HG03521 (cell line): ENCODE data around the gene PREX1.

ENCODE experiments used
- ATAC-seq: cut with Tn5 transposase; IDR thresholded peaks from one replicate; pipeline ENCODE4 v1.9.1; 2021; ENCODE audit warnings: mild to moderate bottlenecking, moderate library complexity; ENCODE audit not compliant: unreplicated experiment

The PREX1 gene

DNA sequence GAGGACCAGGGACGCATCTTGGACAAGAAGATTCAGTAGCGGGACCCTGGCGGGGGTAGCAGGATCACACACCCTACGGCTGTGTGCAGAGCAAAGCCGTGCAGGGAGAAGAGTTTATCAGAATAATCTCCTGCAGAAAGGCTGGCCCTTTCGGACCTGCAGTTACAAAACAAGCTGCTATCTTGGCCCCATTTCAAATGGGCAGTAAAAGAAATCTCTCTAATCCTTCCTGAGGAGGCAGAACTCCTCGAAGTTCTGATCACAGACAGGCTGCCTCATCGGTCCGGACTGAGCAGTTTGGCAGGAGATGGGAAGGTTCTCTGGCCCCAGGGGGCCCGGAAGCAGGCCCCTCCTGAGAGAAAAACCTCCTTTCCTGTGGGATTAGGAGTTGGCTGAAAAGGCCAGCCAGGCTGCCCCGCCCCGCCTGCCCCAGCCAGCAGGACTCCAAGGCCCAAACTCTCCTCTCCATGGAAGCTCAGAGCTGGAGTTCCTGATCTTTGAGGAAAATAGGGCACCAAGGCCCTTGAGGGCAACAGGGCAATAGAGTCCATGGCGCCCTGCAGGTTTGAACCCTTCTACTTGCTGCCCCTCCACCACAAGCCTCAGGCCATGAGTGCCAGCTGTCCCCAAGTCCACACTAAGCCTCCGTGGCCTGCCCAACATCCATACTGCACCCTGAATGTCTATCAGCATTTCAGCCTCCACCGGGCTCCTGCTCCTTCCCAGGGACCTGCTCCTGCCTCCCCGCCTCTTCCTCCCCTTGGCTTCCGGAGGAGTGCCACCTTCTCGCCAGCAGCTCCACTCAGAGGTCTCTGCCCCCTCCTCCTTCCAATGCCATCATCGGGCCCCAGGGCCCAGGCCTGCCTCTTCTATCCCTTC lies 141.3 kb downstream of the PREX1 start:
- no peak for ATAC-seq

- no peak for ATAC-seq
These were observed 142.5 kb downstream of the PREX1 start for GRCh38 chr20:48685300-48685699.

- no peak for ATAC-seq
These were observed 143.2 kb downstream of the PREX1 start for GRCh38 chr20:48684501-48685041.

- ATAC-seq: no peak
These were observed 144.2 kb downstream of the PREX1 start for GRCh38 chr20:48683467-48684175.

GRCh38 chr20:48682529-48683363 lies 145.1 kb downstream of the PREX1 start:
- ATAC-seq: no peak

GRCh38 chr20:48681873-48682426 lies 145.8 kb downstream of the PREX1 start:
- no peak for ATAC-seq

DNA sequence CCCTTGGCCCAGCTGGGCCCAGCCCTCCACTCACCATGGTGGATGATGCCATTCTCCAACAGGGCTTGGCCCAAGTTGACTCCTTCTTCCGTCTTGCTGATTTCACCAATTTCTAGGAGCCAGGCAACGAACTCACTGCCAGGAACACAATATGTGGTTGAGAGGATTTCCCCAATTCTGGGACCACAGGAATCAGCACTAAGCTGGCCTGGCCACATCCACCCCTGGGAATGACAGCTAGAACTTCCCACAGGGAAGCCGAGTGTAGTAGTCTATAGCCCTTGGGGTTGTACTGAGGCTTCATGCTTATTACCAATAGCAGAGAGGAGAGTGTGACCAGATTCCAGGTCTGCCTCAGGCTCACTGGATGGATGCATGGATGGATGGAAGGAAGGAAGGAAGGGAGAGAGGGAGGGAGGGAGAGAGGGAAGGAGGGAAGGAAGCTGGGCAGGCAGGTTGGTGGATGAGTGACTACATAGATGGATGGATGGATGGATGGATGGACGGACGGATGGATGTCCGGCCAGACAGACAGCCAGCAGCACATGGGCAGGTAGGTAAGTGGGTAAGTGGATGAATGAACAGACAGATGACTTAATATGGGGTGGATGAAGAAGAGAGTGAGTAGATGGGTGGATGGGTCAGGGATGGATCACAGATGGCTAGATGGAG lies 146.5 kb downstream of the PREX1 start:
- no peak for ATAC-seq

- ATAC-seq: no peak
These were observed 147.1 kb downstream of the PREX1 start for GRCh38 chr20:48680650-48681049.

GRCh38 chr20:48679599-48679998 lies 148.2 kb downstream of the PREX1 start:
- no peak for ATAC-seq

DNA sequence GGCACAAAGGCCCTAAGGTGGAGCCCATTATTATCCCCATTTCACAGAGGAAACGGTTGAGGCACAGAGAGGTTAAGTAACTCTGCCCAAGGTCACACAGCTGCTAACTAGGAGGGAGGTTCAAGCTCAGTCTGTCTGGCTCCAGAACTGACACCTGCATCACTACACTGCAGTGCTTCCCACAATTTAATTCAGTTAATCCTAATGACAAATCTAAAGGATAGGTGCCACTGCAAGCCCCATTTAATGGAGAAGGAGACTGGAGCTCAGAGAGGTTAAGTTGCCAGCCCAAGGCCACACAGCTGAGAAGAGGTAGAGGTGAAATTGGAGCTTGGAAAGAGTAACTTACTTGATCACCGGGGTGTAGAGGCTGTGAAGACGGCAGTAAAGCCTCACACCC lies 148.8 kb downstream of the PREX1 start:
- ATAC-seq: no peak

- ATAC-seq: no peak
These were observed 149.4 kb downstream of the PREX1 start for GRCh38 chr20:48678421-48678820.

DNA sequence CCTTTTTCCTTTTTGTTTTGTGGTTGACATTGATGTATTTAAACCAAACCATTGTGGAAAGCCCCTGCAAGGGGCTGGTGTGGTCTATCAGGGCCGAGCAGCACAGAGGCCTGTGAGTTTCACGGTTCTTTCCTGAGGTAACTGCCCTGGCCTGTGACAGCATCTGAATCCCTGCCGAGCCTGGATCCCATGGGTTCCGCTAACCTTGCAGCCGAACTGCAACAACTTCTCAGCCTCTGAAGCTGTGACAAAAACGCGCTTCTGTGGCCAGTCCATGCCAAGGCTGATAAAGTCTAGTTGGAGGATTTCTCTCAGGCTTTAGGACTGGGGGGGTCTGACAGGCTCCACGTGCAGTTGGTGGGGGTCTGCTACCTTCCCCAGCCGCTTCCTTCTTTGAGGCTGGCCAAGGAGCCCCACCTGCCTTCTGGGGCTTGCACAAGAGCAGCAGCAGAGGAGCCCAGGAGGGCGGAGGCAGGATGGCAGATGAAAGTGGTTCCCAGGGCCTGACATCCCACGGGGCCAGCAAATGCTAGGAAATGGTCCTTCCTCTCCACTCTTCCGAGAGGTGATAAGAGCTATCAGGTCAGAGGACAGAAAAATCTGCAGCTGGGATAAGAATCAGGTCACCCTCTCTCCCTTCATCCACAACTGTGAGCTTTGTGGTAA lies 150.9 kb downstream of the PREX1 start:
- no peak for ATAC-seq

DNA sequence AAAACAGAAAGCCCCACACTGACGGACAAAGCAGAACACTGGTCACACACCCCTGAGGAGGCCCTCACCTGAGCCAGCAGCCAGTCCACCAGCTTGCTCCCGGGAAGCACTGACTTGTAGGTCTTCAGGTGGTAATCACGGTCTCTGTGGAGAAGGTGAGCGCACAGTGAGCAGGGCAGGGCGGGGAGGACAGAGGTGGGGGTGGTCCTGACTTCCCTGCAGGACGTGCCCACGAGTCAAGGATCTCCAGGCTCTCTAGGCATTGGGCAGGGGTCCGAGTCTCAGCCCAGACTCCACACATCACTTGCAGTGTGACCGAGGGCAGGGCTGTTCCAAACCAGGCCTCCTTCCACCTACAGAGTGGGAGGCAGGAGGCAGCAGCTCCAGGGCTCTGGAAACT lies 151.7 kb downstream of the PREX1 start:
- no peak for ATAC-seq

- no peak for ATAC-seq
These were observed 153.3 kb downstream of the PREX1 start for GRCh38 chr20:48674461-48674860.

GRCh38 chr20:48673507-48673906 lies 154.3 kb downstream of the PREX1 start:
- no peak for ATAC-seq

GRCh38 chr20:48672324-48672723 lies 155.5 kb downstream of the PREX1 start:
- no peak for ATAC-seq

DNA sequence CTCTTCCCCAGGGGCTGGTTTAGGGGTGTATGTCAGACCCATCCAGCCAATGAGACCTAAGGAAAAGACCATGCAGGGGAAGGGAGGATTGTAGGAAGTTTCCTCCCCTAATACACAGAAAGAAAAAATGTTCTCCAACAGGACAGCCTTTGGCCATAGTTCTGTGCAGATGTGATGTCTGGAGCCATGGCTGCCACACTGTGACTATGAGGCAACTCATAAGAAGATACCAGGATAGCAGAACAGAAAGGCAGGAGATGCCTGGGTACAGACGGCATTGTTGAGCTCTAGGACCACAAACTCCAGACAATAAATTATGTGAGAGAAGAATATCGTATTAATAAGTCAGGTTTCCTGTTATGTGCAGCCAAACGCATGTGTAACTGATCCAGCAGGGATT lies 156.7 kb downstream of the PREX1 start:
- no peak for ATAC-seq

GRCh38 chr20:48669946-48670605 lies 157.7 kb downstream of the PREX1 start:
- no peak for ATAC-seq

DNA sequence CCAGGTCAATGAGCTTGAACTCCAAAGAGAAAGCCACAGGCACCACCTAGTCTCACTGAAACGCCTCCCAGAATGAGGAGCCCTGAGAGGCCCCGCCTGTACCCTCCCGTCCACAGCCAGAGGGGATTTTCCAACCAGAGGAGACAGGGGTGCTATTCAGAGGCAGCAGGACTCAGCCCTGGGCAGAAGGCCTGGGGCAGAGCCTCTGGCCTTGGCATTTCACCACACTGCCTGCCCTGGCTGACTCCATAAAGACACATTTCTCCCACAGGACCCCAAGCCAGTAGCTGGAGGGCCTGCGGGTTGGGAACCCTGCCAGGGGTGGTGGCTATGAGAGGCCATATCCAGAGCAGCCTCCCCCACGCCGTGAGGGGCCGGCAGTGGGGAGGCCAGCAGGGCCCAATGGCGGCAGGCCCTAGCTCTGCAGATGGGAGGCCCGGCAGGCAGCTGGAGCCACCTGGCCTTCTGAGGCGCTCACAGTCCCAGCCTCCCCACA lies 159.3 kb downstream of the PREX1 start:
- ATAC-seq: no peak
